Stomach (tissue), 4 donors: Measurements from ENCODE around the gene CCDC167.

Experiments
- POLR2A ChIP-seq, 4 donors: fragments of 450-650 bp; IDR thresholded peaks; one replicate each; pipeline ENCODE4 v1.6.1; 2016; ENCODE audit warnings: antibody characterized with exemption in 4 of 4, control low read depth in 2 of 4, mild to moderate bottlenecking in 1 of 4, moderate library complexity in 1 of 4
- TF ChIP-seq, protein P1 (sequence below), 7 experiments: fragments of 450-650 bp in 4 of 7; fragments of 200-600 bp in 3 of 7; sonication (generic) in 3 of 7; IDR thresholded peaks; one replicate each; pipeline ENCODE4 v1.5.1; 2016 to 2019; ENCODE audit warnings: antibody characterized with exemption in 7 of 7, control low read depth in 2 of 7, mild to moderate bottlenecking in 1 of 7

DNA sequence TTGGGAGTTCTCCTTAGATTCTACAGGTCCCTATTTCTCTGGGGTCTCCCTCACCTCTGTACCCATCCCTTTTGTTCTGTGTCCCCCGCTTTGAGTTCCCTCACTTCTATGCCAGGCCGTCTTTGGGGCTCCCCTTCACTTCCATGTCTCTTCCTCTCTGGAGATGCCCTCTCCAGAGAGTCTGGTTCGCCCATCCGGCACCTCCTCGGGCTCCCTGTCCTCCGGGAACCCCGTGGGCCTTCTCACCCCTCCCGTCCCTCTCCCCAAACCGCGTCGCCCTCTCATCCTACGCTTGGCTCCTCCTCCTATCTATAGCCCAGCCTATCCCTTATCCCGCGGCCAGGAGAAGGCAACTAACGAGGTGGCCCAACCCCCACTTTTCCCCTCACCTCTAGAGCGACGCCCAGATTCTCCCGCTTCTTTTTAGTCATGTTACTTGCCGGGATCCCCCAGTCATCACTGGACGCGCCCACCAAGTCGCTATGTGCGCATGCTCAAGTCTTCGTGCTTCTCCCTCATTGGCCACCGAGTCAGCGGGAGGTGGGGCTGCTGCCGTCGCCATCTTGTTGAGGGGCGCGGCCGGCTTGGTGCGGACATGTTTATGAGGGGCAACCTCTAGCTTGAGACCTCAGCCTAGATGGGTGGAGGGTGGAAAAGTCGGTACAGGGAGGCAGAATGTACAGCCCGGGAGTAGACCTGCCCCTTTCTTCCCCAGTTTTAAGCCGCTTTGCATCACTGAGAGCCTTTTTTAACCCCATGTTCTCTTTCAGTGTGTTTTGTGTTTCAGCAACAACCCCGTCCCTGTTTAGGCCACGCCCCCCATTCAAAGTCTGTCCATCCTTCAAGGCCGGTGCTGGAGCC is at the start of gene CCDC167:
- TF ChIP-seq POLR2A (IDR thresholded peaks at IDR 0.05): no peak
- TF ChIP-seq, protein P1, sequence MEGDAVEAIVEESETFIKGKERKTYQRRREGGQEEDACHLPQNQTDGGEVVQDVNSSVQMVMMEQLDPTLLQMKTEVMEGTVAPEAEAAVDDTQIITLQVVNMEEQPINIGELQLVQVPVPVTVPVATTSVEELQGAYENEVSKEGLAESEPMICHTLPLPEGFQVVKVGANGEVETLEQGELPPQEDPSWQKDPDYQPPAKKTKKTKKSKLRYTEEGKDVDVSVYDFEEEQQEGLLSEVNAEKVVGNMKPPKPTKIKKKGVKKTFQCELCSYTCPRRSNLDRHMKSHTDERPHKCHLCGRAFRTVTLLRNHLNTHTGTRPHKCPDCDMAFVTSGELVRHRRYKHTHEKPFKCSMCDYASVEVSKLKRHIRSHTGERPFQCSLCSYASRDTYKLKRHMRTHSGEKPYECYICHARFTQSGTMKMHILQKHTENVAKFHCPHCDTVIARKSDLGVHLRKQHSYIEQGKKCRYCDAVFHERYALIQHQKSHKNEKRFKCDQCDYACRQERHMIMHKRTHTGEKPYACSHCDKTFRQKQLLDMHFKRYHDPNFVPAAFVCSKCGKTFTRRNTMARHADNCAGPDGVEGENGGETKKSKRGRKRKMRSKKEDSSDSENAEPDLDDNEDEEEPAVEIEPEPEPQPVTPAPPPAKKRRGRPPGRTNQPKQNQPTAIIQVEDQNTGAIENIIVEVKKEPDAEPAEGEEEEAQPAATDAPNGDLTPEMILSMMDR (IDR thresholded peaks at IDR 0.05): no peak
